ENCODE results near the gene GPATCH2L. TPM values are rescaled to one million over a fixed set of nuclear protein-coding genes. Genes with fewer than 3 reads are reported as not detected.

GPATCH2L gene
- total and polyA plus RNA-seq, 2 donors (not counting 1 experiment from before 2014, with no cell fraction given): 17.4 to 82.7 TPM

DNA sequence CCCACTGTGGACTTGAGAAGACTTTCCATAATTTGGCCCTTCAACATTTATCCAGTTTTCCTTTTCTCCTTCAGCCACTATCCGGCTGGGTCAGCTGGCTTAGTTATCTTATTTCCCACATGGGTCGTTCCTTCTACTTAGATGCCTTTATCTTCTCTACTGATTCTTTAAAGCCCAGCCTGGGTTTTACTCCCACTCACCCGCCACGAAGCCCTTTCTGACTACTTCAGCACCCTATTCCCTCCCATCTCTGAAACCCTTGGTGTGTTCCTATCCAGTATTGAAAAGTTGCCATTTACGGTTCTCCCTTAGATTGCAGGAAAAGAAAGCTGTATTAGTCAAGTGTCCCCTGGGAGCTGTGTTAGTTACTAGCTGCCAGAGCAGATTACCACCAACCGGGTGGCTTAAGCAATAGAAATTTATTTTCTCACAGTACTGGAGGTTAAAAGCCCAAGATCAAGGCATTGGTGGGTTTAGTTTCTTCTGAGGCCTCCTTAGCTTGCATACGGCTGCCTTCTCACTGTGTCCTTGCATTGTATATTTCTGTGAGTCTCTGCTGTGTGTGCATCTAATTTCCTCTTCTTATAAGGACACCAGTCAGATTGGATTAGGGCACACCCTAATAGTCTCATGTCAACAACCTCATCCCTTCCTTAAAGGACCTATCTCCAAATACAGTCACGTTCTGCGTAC, 105.5 kb downstream of the GPATCH2L start:
- ChIA-PET POLR2A (no interaction called here), CTCF (no interaction called here)
- Histone ChIP-seq H3K4me2 (replicated peaks; ENCODE audit: low read depth, low read length, poor library complexity, severe bottlenecking) (no peak overlapping the region), H3K9me3 (ENCODE audit: control extremely low read depth in 1 of 3, control insufficient read depth in 2 of 3, insufficient read depth in 1 of 3, low read length in 2 of 3) (no peaks in the 10 kb centered on the region), H3K4me1 (ENCODE audit: control insufficient read depth in 2 of 2, insufficient read depth in 2 of 2, low read length in 2 of 2) (no peaks in the 10 kb centered on the region), H3K79me2 (ENCODE audit: control insufficient read depth, insufficient read depth, low read length) (no peaks in the 10 kb centered on the region), H4K20me1 (ENCODE audit: control insufficient read depth, insufficient read depth, low read length, poor library complexity, severe bottlenecking) (no peaks in the 10 kb centered on the region), H3K27me3 (replicated peaks in 1 of 4; ENCODE audit: control extremely low read depth in 1 of 4, control insufficient read depth in 3 of 4, insufficient read depth in 4 of 4, low read length in 3 of 4) (no peaks in the 10 kb centered on the region), H3K27ac (ENCODE audit: low read length in 2 of 2) (no peak overlapping the region), H3K4me3 (ENCODE audit: control extremely low read depth in 1 of 5, extremely low read depth in 1 of 5, insufficient read depth in 1 of 5, low read depth in 2 of 5, low read length in 4 of 5) (no peak overlapping the region), H3K9ac (ENCODE audit: low read length) (no peak overlapping the region), H3K36me3 (replicated peaks in 1 of 2; ENCODE audit: control extremely low read depth in 1 of 2, control insufficient read depth in 1 of 2, extremely low read depth in 1 of 2, insufficient read depth in 2 of 2, low read length in 1 of 2) (no peaks in the 10 kb centered on the region), H2AFZ (ENCODE audit: insufficient read depth, low read depth, low read length, poor library complexity, severe bottlenecking) (no peak overlapping the region)
- intact Hi-C loops (cut with micrococcal nuclease): no loop called here
- TF ChIP-seq EZH2 (IDR thresholded peaks at IDR 0.05; ENCODE audit: borderline replicate concordance, insufficient read depth, low read depth, low read length, poor library complexity, severe bottlenecking): no peak
- TF ChIP-seq, protein P1, sequence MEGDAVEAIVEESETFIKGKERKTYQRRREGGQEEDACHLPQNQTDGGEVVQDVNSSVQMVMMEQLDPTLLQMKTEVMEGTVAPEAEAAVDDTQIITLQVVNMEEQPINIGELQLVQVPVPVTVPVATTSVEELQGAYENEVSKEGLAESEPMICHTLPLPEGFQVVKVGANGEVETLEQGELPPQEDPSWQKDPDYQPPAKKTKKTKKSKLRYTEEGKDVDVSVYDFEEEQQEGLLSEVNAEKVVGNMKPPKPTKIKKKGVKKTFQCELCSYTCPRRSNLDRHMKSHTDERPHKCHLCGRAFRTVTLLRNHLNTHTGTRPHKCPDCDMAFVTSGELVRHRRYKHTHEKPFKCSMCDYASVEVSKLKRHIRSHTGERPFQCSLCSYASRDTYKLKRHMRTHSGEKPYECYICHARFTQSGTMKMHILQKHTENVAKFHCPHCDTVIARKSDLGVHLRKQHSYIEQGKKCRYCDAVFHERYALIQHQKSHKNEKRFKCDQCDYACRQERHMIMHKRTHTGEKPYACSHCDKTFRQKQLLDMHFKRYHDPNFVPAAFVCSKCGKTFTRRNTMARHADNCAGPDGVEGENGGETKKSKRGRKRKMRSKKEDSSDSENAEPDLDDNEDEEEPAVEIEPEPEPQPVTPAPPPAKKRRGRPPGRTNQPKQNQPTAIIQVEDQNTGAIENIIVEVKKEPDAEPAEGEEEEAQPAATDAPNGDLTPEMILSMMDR (IDR thresholded peaks at IDR 0.05): no peak
- Mint-ChIP-seq H3K9me3 (ENCODE audit: insufficient read depth) (no peaks in the 10 kb centered on the region), H3K4me1 (no peaks in the 10 kb centered on the region), H3K4me3 (no peak overlapping the region), H3K27ac (no peak overlapping the region), H3K27me3 (peaks cover 13% of the 10 kb centered on the region)
- ATAC-seq (ENCODE audit: low read depth) (no peak), DNase-seq (no peak)
- WGBS (ENCODE audit: insufficient coverage): 95% methylated on average over 4 of the region's 9 CpGs

DNA sequence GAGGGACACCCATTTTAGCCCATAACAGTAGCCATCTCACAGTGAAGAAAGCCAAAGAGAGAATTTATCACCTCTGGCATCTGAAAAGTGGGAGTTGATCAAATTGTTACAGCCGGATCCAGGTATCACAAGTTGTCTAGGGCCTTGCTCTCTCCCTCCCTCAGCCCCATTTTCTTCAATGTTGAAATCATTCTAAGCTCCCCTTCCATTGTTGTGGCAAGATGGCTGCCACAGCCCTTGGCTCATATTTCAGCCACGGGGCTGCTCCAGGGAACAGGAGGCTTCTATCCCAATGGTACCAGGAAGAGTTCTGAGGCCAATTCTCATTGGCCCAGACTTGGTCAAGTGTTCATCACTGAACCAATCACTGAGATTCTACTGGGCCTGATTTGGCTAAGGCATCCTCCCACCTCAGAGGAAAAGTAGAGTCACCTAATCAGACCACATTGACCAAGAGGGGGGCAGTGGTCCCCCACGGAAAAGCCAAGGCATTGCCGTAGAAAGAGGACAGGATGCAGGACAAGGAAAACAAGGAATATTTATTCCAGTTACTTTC, 106.2 kb downstream of the GPATCH2L start:
- Mint-ChIP-seq H3K27ac (no peak overlapping the region), H3K9me3 (ENCODE audit: insufficient read depth) (no peaks in the 10 kb centered on the region), H3K4me1 (no peaks in the 10 kb centered on the region), H3K27me3 (peaks cover 15% of the 10 kb centered on the region), H3K4me3 (no peak overlapping the region)
- CTCF ChIA-PET: no interaction called here
- TF ChIP-seq, protein P1 (IDR thresholded peaks at IDR 0.05): no peak
- TF ChIP-seq EZH2 (IDR thresholded peaks at IDR 0.05; ENCODE audit: borderline replicate concordance, insufficient read depth, low read depth, low read length, poor library complexity, severe bottlenecking): no peak
- Histone ChIP-seq H3K4me2 (replicated peaks; ENCODE audit: low read depth, low read length, poor library complexity, severe bottlenecking) (no peak overlapping the region), H3K4me1 (ENCODE audit: control insufficient read depth in 2 of 2, insufficient read depth in 2 of 2, low read length in 2 of 2) (no peaks in the 10 kb centered on the region), H3K36me3 (replicated peaks in 1 of 2; ENCODE audit: control extremely low read depth in 1 of 2, control insufficient read depth in 1 of 2, extremely low read depth in 1 of 2, insufficient read depth in 2 of 2, low read length in 1 of 2) (no peaks in the 10 kb centered on the region), H3K9me3 (ENCODE audit: control extremely low read depth in 1 of 3, control insufficient read depth in 2 of 3, insufficient read depth in 1 of 3, low read length in 2 of 3) (no peaks in the 10 kb centered on the region), H2AFZ (ENCODE audit: insufficient read depth, low read depth, low read length, poor library complexity, severe bottlenecking) (no peak overlapping the region), H4K20me1 (ENCODE audit: control insufficient read depth, insufficient read depth, low read length, poor library complexity, severe bottlenecking) (no peaks in the 10 kb centered on the region), H3K9ac (ENCODE audit: low read length) (no peak overlapping the region), H3K27me3 (replicated peaks in 1 of 4; ENCODE audit: control extremely low read depth in 1 of 4, control insufficient read depth in 3 of 4, insufficient read depth in 4 of 4, low read length in 3 of 4) (no peaks in the 10 kb centered on the region), H3K79me2 (ENCODE audit: control insufficient read depth, insufficient read depth, low read length) (no peaks in the 10 kb centered on the region), H3K27ac (ENCODE audit: low read length in 2 of 2) (no peak overlapping the region), H3K4me3 (ENCODE audit: control extremely low read depth in 1 of 5, extremely low read depth in 1 of 5, insufficient read depth in 1 of 5, low read depth in 2 of 5, low read length in 4 of 5) (no peak overlapping the region)
- 88% methylated on average over 3 of the region's 4 CpGs for WGBS (ENCODE audit: insufficient coverage)
- no peak for ATAC-seq (ENCODE audit: low read depth)
- POLR2A ChIA-PET: no interaction called here
- DNase-seq: no peak
- intact Hi-C loops (cut with micrococcal nuclease): no loop called here

Data from B cell (primary cell).